HFF-Myc (cell line): ENCODE results near the gene GPAT2.
"Not testable (repeated sequence)": the region's sequence is repeated elsewhere in the genome, so short reads cannot be mapped to it uniquely, and the experiment has no call there.

Source experiments
- DNase-seq: peaks from one replicate; pipeline ENCODE4 v3.0.0-alpha.2; 2011; ENCODE audit warnings: low read depth; ENCODE audit errors: extremely low read depth
- H3K4me3 ChIP-seq: replicated peaks from 2 replicates; pipeline ENCODE4 v1.5.1; 2011; ENCODE audit warnings: low read depth, mild to moderate bottlenecking, control low read depth, low read length
- TF ChIP-seq, protein P1 (sequence below): IDR thresholded peaks from 2 replicates; pipeline ENCODE4 v1.5.1; 2012; ENCODE audit warnings: mild to moderate bottlenecking, low read depth, low read length, control low read depth; ENCODE audit errors: missing control alignments

The GPAT2 gene

DNA sequence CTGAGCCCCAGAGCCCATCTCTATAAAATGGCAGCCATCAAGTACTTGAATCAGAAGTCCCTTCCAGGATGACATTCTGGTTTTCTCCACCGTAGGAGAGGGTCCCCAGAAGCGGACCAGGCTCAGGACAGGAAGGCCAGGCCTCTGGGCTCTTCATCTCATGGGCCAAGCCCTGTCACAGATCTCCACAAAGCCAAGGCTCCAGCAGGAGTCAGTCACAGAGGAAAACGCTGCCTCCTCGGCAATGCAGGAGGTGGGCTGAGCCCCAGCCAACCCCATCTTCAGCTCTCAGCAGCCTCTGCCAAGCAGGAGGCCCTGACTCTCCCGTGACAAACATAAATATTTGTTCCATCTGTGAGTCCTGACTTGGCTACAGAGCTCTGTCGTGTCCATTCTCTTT lies 39.4 kb upstream of the GPAT2 start:
- H3K4me3 ChIP-seq = no peak overlapping the region
- TF ChIP-seq, protein P1, sequence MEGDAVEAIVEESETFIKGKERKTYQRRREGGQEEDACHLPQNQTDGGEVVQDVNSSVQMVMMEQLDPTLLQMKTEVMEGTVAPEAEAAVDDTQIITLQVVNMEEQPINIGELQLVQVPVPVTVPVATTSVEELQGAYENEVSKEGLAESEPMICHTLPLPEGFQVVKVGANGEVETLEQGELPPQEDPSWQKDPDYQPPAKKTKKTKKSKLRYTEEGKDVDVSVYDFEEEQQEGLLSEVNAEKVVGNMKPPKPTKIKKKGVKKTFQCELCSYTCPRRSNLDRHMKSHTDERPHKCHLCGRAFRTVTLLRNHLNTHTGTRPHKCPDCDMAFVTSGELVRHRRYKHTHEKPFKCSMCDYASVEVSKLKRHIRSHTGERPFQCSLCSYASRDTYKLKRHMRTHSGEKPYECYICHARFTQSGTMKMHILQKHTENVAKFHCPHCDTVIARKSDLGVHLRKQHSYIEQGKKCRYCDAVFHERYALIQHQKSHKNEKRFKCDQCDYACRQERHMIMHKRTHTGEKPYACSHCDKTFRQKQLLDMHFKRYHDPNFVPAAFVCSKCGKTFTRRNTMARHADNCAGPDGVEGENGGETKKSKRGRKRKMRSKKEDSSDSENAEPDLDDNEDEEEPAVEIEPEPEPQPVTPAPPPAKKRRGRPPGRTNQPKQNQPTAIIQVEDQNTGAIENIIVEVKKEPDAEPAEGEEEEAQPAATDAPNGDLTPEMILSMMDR = no peak
- no peak for DNase-seq

DNA sequence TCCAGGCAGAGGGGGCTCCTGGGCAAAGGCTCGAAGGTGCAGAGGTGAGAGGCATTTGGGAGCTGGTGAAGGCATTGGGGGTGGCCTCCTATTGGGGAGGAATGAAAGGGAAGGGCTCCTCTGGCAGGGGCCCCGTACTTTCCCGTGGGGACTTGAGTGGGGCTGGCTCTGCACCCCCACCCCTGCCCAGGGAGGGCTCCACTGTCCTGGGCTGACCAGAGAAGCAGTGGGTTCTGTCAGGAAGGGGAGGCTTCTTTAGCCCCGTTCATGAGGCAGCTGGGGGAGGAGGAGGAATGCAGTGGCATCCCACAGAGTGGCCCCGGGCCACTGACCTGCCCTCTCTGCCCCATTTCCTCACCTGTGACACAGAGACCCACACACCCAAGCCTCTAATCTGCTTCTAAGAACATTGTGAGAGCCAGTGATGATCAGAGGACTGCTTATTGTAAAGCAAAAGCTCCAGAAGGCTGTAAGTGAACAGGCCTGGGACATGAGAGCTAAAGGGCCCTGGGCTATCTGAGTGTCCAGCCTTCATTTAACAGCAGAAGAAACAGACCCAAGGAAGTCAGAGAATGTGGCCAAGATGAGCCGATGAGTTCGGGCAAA lies 38.6 kb upstream of the GPAT2 start:
- no peak overlapping the region for H3K4me3 ChIP-seq
- TF ChIP-seq, protein P1 = no peak

DNA sequence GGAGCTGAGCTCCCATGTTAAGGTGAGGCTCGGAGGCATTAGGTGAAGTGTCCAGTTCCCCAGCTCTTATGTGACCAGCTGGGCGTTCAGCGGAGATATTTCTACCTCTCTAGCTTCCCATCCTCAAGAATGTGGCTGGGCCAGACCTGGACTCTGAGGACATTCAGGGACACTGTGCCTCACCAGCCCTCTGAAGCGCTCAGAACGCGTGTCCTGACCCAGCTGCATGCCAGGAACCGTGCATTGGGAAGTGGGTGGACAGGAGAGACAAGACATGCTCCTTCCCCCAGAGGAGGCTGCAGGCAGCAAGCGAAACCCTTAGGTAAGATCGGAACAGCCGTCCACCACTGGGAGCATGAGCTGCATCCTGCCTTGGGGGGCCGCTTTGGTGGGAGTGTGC lies 38.0 kb upstream of the GPAT2 start:
- TF ChIP-seq, protein P1 = no peak
- DNase-seq = no peak
- no peak overlapping the region for H3K4me3 ChIP-seq

More for the DNA sequence above, 38.6 kb upstream of the GPAT2 start:
- DNase-seq = no peak

DNA sequence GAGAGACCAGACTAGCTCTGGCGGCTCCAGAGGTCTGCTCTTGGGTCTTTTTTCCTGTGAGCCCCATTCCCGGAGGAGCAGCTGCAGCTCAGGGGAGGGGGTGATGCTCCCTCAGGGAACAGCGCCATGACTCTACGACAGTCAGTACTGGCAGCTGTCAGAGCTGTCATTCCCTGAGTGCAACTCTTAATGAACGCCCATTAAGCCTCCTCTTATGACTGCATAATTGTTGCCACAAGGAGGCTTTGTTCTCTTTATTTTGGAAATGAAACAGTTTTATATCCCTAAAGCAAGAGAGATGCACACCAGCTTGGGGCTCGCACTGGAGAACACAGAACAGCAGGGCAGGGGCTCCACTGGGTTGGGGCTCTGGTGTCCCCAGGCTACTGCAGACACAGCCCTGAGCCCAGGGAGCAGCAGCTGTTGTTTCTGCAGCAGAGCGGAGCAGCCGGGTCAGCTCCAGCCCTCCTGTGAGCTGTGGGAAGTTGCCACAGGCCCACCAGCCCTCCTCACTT lies 37.3 kb upstream of the GPAT2 start:
- DNase-seq = not testable (repeated sequence)

DNA sequence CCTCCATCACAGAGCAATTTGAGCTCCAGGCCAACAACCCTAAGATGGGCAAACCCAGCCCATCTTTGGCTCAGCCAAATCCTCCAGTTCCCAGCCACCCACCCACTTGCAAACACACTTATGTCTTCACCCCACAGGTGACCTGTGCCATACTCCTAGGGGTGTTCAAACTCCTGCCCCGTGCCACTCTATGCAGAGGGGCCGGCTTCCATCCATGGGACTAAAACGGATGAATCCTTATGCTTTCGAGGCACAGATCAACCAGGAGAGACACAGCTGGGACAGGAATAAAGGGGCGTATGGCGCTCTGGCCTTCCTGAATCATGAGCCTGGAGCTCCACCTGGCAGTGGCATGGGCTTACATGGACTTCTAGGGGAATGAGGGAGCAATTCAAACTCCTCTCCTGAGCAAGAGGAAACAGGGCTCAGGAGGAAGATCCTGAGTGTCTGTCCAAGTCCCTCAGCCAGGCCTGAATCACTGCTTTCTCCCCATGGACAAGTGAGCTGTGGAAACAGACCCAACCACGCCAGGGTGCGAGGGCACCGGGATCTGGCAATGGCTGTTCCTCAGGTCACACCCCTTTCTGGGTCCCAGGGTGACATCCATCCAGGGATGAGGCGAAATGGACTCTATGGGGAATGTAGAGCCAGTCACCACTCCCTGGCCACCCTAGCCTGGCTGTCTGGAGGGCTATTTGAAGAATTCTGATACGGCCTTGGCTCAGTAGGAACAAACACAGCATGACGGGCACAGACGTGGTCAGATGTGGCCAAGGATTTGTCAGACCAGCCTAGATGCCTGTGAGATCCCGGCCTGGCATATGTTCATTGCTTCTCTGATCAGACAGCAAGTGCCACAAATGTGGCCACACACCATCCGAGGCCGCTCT lies 36.6 kb upstream of the GPAT2 start:
- not testable (repeated sequence) for DNase-seq, H3K4me3 ChIP-seq

More for the DNA sequence above, 37.3 kb upstream of the GPAT2 start:
- not testable (repeated sequence) for H3K4me3 ChIP-seq

DNA sequence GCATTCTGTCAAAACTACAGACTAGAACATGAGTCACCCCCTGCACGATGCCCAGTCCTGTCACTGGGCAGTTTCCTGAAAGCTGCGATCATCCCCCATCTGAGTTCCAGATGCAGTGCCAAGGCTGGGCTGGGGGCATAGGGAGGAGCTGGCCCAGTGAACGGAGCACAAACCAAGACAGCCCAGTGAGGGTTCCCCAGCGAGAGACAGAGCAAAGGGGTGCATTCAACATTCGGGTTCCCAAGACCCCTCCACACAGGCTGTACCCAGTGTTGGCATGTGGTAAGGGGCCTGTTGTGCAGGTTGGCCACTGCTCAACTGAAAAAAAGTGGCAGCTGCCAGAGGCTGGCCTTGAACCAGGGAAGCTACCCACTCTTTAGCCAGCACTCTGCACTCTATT lies 35.6 kb upstream of the GPAT2 start:
- not testable (repeated sequence) for H3K4me3 ChIP-seq, DNase-seq

DNA sequence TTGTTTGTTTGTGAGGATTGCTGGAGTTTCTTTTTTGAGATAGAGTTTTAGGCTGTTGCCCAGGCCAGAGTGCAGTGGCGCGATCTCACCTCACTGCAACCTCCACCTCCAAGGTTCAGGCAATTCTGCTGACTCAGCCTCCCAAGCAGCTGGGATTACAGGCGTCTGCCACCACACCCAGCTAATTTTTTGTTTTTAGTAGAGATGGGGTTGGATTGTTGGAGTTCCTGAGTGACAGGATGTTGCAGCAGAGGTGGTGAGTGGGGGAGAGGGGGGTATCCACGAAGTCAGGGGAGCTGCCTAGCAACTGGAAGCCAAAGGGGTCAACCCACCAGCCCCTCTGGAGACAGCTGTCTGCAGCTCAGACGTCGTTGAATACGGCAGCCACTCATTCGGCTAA lies 35.2 kb upstream of the GPAT2 start:
- H3K4me3 ChIP-seq, DNase-seq: not testable (repeated sequence)

DNA sequence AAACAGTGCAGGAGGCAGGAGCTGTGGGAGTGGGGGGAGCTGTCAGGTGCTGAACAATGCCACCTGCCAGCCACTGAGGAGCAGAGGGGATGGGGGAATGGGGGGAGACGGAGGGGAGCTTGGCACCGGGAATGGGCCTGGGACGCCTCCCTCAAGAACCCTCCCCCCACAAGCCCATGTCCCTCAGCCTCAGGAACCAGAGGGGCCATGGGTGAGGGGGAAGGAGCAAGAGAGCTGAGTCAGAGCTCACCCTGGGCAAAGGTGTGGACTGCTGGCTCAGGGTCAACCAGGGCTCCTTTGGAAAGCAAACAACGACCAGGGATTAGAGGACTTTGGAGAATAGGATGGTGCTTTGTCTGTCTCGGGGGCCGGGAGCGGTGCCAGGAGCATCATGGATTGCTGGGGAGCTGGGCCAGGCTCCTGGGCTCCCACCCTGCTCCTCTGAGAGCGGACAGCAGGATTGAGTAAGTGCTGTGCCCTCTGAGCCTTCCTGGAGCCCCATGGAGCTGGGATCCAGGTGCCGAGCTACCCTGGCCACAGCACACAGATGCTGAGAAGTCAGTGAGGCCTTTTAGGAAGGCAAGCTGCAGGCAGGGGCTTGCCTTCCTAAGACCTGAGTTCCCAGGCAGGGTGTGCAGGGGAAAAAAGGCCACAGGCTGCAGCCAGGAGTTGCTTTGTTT lies 33.3 kb upstream of the GPAT2 start:
- not testable (repeated sequence) for DNase-seq, H3K4me3 ChIP-seq

DNA sequence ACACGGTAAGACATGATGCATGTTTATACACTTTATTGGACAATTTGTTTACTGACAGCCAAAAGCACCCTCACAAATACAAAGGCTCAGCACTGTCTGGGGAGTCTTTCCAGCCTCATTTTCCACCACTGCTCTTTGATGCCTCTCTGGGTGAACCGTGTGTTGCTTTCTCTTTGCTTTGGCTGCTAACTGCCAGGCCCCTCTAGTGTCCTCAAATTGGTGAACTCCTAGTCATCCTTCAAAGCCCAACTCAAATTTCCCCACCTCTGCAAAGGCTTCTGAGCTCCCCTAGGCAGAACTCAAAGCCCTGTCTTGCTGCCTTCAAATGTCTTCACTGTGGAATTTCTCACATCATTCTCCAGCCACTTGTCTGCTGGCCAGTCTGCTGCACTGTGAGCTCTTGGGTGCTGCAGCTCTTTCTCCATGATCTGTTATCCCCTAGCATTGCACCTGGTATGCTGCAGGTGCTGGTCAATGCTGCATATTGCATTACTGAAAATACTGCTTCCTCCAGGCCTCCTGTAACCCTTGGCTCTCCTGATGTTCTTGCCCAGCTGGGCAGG lies 32.5 kb upstream of the GPAT2 start:
- H3K4me3 ChIP-seq, DNase-seq: not testable (repeated sequence)

DNA sequence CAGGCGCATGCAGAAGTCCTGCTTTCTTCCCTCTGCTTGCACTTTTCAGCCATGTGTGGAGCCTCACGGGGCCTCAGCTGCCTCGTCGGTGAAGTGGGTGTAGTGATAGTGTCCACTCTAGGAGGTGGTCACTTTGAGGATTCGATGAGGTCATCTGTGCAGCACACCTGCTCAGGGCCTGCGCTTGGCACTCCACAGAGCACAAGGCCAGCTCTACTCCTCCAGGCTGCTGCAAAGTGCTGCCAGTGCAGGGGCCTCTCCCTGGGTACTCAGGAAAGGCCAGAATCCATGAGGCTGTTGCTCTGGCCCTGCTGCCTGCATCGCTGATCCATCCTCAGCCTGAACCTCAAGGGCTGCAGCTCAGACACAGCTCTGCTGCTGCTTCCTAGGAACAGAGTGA lies 31.8 kb upstream of the GPAT2 start:
- H3K4me3 ChIP-seq, DNase-seq: not testable (repeated sequence)

DNA sequence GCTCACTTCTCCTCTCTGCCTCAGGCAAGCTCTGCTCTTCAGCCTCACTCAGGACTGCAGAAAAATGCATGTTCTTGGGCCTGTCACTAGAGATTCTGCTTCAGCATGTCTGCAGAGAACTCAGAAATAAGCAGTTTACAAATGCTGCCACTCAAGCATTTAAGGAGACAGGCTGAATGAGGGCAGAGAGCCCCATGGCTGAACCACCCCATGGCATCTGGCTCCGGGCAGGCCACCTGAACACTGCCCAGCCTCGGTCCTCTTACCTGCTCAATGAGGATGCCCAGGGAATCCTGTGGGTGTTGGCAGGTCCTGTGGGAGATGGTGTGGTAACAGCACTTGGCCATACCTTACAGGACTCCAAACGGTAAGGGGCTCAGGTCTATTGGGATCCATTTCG lies 31.2 kb upstream of the GPAT2 start:
- not testable (repeated sequence) for DNase-seq, H3K4me3 ChIP-seq
